Ovary (tissue), 3 donors: ENCODE measurements around the gene GSG1L2.

Experiments
- CTCF ChIP-seq, 3 donors: fragments of 450-650 bp in 2 of 3; fragments of 200-600 bp in 1 of 3; IDR thresholded peaks; one replicate each; pipeline versions ENCODE4 v1.5.1 to v1.8.0; 2016 to 2022; ENCODE audit warnings: antibody characterized with exemption in 3 of 3, mild to moderate bottlenecking in 1 of 3
- EP300 ChIP-seq: sonication (generic); formaldehyde crosslinking; IDR thresholded peaks from one replicate; pipeline ENCODE4 v1.6.1; 2017; ENCODE audit warnings: antibody characterized with exemption
- donor health status: DM: no; HTN: no; CAD: no.

GRCh38 chr17:9805769-9806168 lies 16.1 kb downstream of the GSG1L2 start:
- TF ChIP-seq CTCF (IDR thresholded peaks at IDR 0.05): no peak
- TF ChIP-seq EP300: no peak
